Erythroblast (primary cell): ENCODE data around the gene TRIM27.

ENCODE experiments used
- GATA1 ChIP-seq: IDR thresholded peaks from 2 replicates; pipeline ENCODE4 v1.6.1; 2011; ENCODE audit warnings: low read depth, mild to moderate bottlenecking, control low read depth, low read length, moderate library complexity
- POLR2A ChIP-seq: IDR thresholded peaks from 2 replicates; pipeline ENCODE4 v1.6.1; 2011; ENCODE audit warnings: mild to moderate bottlenecking, low read length

- no peak for TF ChIP-seq POLR2A
- TF ChIP-seq GATA1 = no peak
These were observed 41.9 kb upstream of the TRIM27 start for GRCh38 chr6:28965706-28966105.
